IMR-90 (cell line): Measurements from ENCODE around the gene SRXN1. TPM values are rescaled to one million over a fixed set of nuclear protein-coding genes. Genes with fewer than 3 reads are reported as not detected.

Experiments used
- ATAC-seq: fragments of 200-7000 bp; cut with Tn5 transposase; 2 replicates; pipeline ENCODE4 v1.9.1; 2020; ENCODE audit warnings: low read depth, mild to moderate bottlenecking, moderate library complexity
- BruUV-seq: library from RNA; stranded (reverse); fragments of 400-500 nt; replicated peaks from 2 replicates; lab custom pipeline; 2021; lab: Mats Ljungman, UMichigan
- CTCF ChIA-PET: fragments of 300-600 bp; formaldehyde crosslinking; extraction: SDS; loops from one replicate; lab custom pipeline; 2021; ENCODE audit warnings: antibody characterized with exemption; lab: Yijun Ruan, JAX
- POLR2A ChIA-PET: fragments of 300-600 bp; sonication (Branson Sonifier 250); formaldehyde crosslinking; loops from one replicate; lab custom pipeline; 2022; ENCODE audit warnings: antibody characterized with exemption; ENCODE audit not compliant: unreplicated experiment; lab: Charles Lee
- DNase-seq: peaks from one replicate; pipeline ENCODE4 v3.0.0; 2013
- H2AFZ ChIP-seq: replicated peaks from 2 replicates; pipeline ENCODE3; 2013; ENCODE audit warnings: low read length, mild to moderate bottlenecking; ENCODE audit not compliant: poor library complexity
- H2AK5ac ChIP-seq: 2 replicates; pipeline ENCODE4 v1.6.1; 2013; ENCODE audit warnings: low read depth, low read length, inconsistent platforms
- H2AK9ac ChIP-seq: replicated peaks from 2 replicates; pipeline ENCODE3; 2013; ENCODE audit warnings: mild to moderate bottlenecking, low read depth, low read length, moderate library complexity; ENCODE audit not compliant: poor library complexity
- H2BK120ac ChIP-seq: 2 replicates; pipeline ENCODE4 v1.6.1; 2013; ENCODE audit warnings: low read depth, low read length, inconsistent platforms
- H2BK15ac ChIP-seq: 3 replicates; pipeline ENCODE4 v1.6.1; 2013; ENCODE audit warnings: low read depth, low read length, inconsistent platforms
- H2BK20ac ChIP-seq: 2 replicates; pipeline ENCODE4 v1.6.1; 2013; ENCODE audit warnings: low read depth, mild to moderate bottlenecking, inconsistent platforms, low read length, moderate library complexity
- H2BK5ac ChIP-seq: 2 replicates; pipeline ENCODE4 v1.6.1; 2013; ENCODE audit warnings: mild to moderate bottlenecking, low read depth, low read length, inconsistent platforms; ENCODE audit not compliant: poor library complexity, severe bottlenecking
- H3K14ac ChIP-seq: replicated peaks from 2 replicates; pipeline ENCODE4 v1.6.1; 2013; ENCODE audit warnings: low read depth, low read length, inconsistent platforms
- H3K18ac ChIP-seq: 2 replicates; pipeline ENCODE4 v1.6.1; 2013; ENCODE audit warnings: low read depth, low read length, control low read depth
- H3K23ac ChIP-seq: 2 replicates; pipeline ENCODE4 v1.6.1; 2013; ENCODE audit warnings: low read depth, low read length, inconsistent platforms
- H3K27ac ChIP-seq: 2 replicates; pipeline ENCODE4 v1.5.1; 2013; ENCODE audit warnings: mild to moderate bottlenecking, control low read depth, low read length; ENCODE audit not compliant: insufficient read depth
- H3K27me3 ChIP-seq: 2 replicates; pipeline ENCODE4 v1.6.1; 2013; ENCODE audit warnings: low read length; ENCODE audit not compliant: control insufficient read depth, insufficient read depth
- H3K36me3 ChIP-seq: 2 replicates; pipeline ENCODE4 v1.6.1; 2013; ENCODE audit warnings: low read length, mixed read lengths; ENCODE audit not compliant: control insufficient read depth, insufficient read depth
- H3K4ac ChIP-seq: 2 replicates; pipeline ENCODE4 v1.6.1; 2013; ENCODE audit warnings: low read depth, low read length, inconsistent platforms
- H3K4me1 ChIP-seq: 2 replicates; pipeline ENCODE4 v1.6.1; 2013; ENCODE audit warnings: low read length, mixed read lengths; ENCODE audit not compliant: control insufficient read depth, insufficient read depth
- H3K4me2 ChIP-seq: 2 replicates; pipeline ENCODE4 v1.6.1; 2013; ENCODE audit warnings: low read depth, mild to moderate bottlenecking, control low read depth, low read length, moderate library complexity
- H3K4me3 ChIP-seq: 2 replicates; pipeline ENCODE4 v1.5.1; 2013; ENCODE audit warnings: low read depth, mild to moderate bottlenecking, control low read depth, low read length, moderate library complexity; ENCODE audit not compliant: insufficient read depth
- H3K56ac ChIP-seq: 2 replicates; pipeline ENCODE4 v1.6.1; 2013; ENCODE audit warnings: low read length, inconsistent platforms; ENCODE audit not compliant: insufficient read depth; ENCODE audit errors: extremely low read depth
- H3K79me1 ChIP-seq, 2 experiments: 2 replicates each; pipeline ENCODE4 v1.6.1; 2013; ENCODE audit warnings: low read length in 2 of 2, inconsistent platforms in 1 of 2, low read depth in 1 of 2
- H3K9ac ChIP-seq: 2 replicates; pipeline ENCODE4 v1.6.1; 2013; ENCODE audit warnings: low read depth, low read length, control low read depth
- H3K9me1 ChIP-seq: 2 replicates; pipeline ENCODE4 v1.6.1; 2013; ENCODE audit warnings: low read length, inconsistent platforms; ENCODE audit not compliant: insufficient read depth
- H3K9me3 ChIP-seq: 2 replicates; pipeline ENCODE4 v1.6.1; 2013; ENCODE audit warnings: low read length; ENCODE audit not compliant: control insufficient read depth, insufficient read depth
- H4K20me1 ChIP-seq: 2 replicates; pipeline ENCODE4 v1.6.1; 2013; ENCODE audit warnings: low read length, inconsistent platforms; ENCODE audit not compliant: insufficient read depth
- H4K5ac ChIP-seq: 2 replicates; pipeline ENCODE4 v1.6.1; 2013; ENCODE audit warnings: mild to moderate bottlenecking, low read depth, low read length, control low read depth
- H4K8ac ChIP-seq, 2 experiments: 2 replicates each; pipeline ENCODE4 v1.6.1; 2013; ENCODE audit warnings: low read depth in 2 of 2, low read length in 2 of 2, control low read depth in 1 of 2, inconsistent platforms in 1 of 2
- H4K91ac ChIP-seq: 2 replicates; pipeline ENCODE4 v1.6.1; 2013; ENCODE audit warnings: low read depth, low read length, inconsistent platforms; ENCODE audit not compliant: insufficient read depth
- BHLHE40 ChIP-seq: fragments of 150-350 bp; IDR thresholded peaks from 2 replicates; pipeline ENCODE4 v1.6.1; 2016; ENCODE audit warnings: mild to moderate bottlenecking, low read depth, low read length
- CEBPB ChIP-seq: IDR thresholded peaks from 2 replicates; pipeline ENCODE4 v1.6.1; 2012; ENCODE audit warnings: low read depth, low read length, improper control_type of control experiment
- CTCF ChIP-seq: conservative IDR thresholded peaks from 2 replicates; pipeline ENCODE4 v1.5.1; 2012; ENCODE audit warnings: mild to moderate bottlenecking, low read depth, low read length, improper control_type of control experiment
- ELK1 ChIP-seq: fragments of 150-350 bp; IDR thresholded peaks from 2 replicates; pipeline ENCODE4 v1.6.1; 2016; ENCODE audit warnings: low read depth, mild to moderate bottlenecking, low read length, moderate library complexity, borderline replicate concordance
- FOS ChIP-seq: fragments of 150-350 bp; IDR thresholded peaks from 2 replicates; pipeline ENCODE4 v1.6.1; 2016; ENCODE audit warnings: low read depth, low read length
- MAFK ChIP-seq: IDR thresholded peaks from 2 replicates; pipeline ENCODE4 v1.6.1; 2012; ENCODE audit warnings: low read depth, low read length, improper control_type of control experiment
- MAZ ChIP-seq: IDR thresholded peaks from 2 replicates; pipeline ENCODE4 v1.6.1; 2012; ENCODE audit warnings: low read depth, mild to moderate bottlenecking, low read length, improper control_type of control experiment, moderate library complexity, borderline replicate concordance
- MXI1 ChIP-seq: IDR thresholded peaks from 2 replicates; pipeline ENCODE4 v1.6.1; 2012; ENCODE audit warnings: low read depth, mild to moderate bottlenecking, low read length, moderate library complexity, borderline replicate concordance
- POLR2A ChIP-seq: IDR thresholded peaks from 2 replicates; pipeline ENCODE4 v1.6.1; 2012; ENCODE audit warnings: mild to moderate bottlenecking, low read depth, low read length
- SMC3 ChIP-seq: fragments of 150-350 bp; IDR thresholded peaks from 2 replicates; pipeline ENCODE4 v1.6.1; 2016; ENCODE audit warnings: low read depth, mild to moderate bottlenecking, antibody characterized with exemption, low read length, moderate library complexity
- WGBS, 2 experiments: methylation state at CpG; one replicate each; pipeline versions ENCODE4 v1.1.5 to v1.1.7; 2013; ENCODE audit warnings: missing lambda C conversion rate in 2 of 2; ENCODE audit not compliant: insufficient read length in 1 of 2; ENCODE audit errors: extremely low coverage in 2 of 2; 5-methylcytosine and 5-hydroxymethylcytosine counted together
- dilution Hi-C: fragments of 300-500 bp; cut with HindIII; formaldehyde crosslinking; loops from one replicate; pipeline ENCODE4 v1.14.3; 2018; ENCODE audit warnings: low sequenced_read_pairs; ENCODE audit not compliant: unreplicated experiment
- in situ Hi-C: fragments of 300-500 bp; cut with MboI; formaldehyde crosslinking; loops from 3 replicates; pipeline ENCODE4 v1.14.3; 2019; ENCODE audit warnings: low sequenced_read_pairs, inconsistent platforms, mixed read lengths
- intact Hi-C: fragments of 100-400 bp; cut with micrococcal nuclease; formaldehyde crosslinking; loops from 2 replicates; pipeline ENCODE4 v1.10.0; 2022
- polyA plus RNA-seq, 3 experiments: library from polyadenylated mRNA; depleted of rRNA; stranded (reverse); fragments of >200 nt; gene quantifications; 2 replicates each; pipeline ENCODE4 v1.2.3, GENCODE V29; 2012; ENCODE audit warnings: low replicate concordance in 1 of 3
- total RNA-seq: library from RNA; depleted of rRNA; stranded (reverse); fragments of >200 nt; gene quantifications from 2 replicates; pipeline ENCODE4 v1.2.3, GENCODE V29; 2012

The SRXN1 gene
- total and polyA plus RNA-seq, 2 of the 4 experiments (the other 2 are of a cell fraction) = 51.2 to 71.2 TPM

- no peak for TF ChIP-seq MAZ
- TF ChIP-seq CEBPB = no peak
- TF ChIP-seq MAFK = no peak
- TF ChIP-seq FOS = no peak
- TF ChIP-seq BHLHE40 = no peak
These were observed 46.3 kb upstream of the SRXN1 start (continued) for GRCh38 chr20:699342-699741.

- Histone ChIP-seq H3K4ac (no peak overlapping the region), H3K56ac (no peak overlapping the region), H3K79me1 (no peaks in the 10 kb centered on the region), H4K5ac (no peak overlapping the region), H3K4me3 (no peak overlapping the region), H2AK9ac (no peak overlapping the region), H3K27ac (no peak overlapping the region), H4K8ac (no peak overlapping the region), H3K9ac (no peak overlapping the region), H3K36me3 (no peaks in the 10 kb centered on the region), H3K14ac (no peak overlapping the region), H2BK20ac (no peak overlapping the region), H4K91ac (no peak overlapping the region), H2AFZ (no peak overlapping the region), H3K27me3 (peaks cover 15% of the 10 kb centered on the region), H3K23ac (no peak overlapping the region), H2BK5ac (no peak overlapping the region), H3K4me2 (no peak overlapping the region), H3K4me1 (no peaks in the 10 kb centered on the region), H2BK15ac (no peak overlapping the region), H3K18ac (no peak overlapping the region), H3K9me1 (no peaks in the 10 kb centered on the region), H2BK120ac (no peak overlapping the region), H3K9me3 (no peaks in the 10 kb centered on the region), H4K20me1 (no peaks in the 10 kb centered on the region), H2AK5ac (no peak overlapping the region)
- in situ Hi-C loops = no loop called here
- CTCF ChIA-PET = no interaction called here
- no CpG with 5 or more reads among the region's 6 CpGs for WGBS, 2 experiments
- no peak for TF ChIP-seq MXI1
- no peak for TF ChIP-seq ELK1
- TF ChIP-seq CTCF = no peak
- no peak for TF ChIP-seq SMC3
- no peak for TF ChIP-seq POLR2A
- dilution Hi-C loops = no loop called here
- intact Hi-C loops = no loop called here
- DNase-seq (no peak), ATAC-seq (no peak)
- POLR2A ChIA-PET = no interaction called here
- no TSS peak for BruUV-seq
These were observed 45.3 kb upstream of the SRXN1 start for GRCh38 chr20:698276-698675.
